NB4 (cell line): ENCODE data around the gene VAC14.

Experiments
- DNase-seq: peaks from one replicate; pipeline ENCODE4 v3.0.0; 2010; ENCODE audit warnings: low read depth
- H3K4me3 ChIP-seq: one replicate; pipeline ENCODE4 v1.5.1; 2011; ENCODE audit warnings: mild to moderate bottlenecking, low read depth, low read length, moderate library complexity
- CTCF ChIP-seq: IDR thresholded peaks from one replicate; pipeline ENCODE4 v1.5.1; 2012; ENCODE audit warnings: low read depth, low read length
- MAX ChIP-seq: IDR thresholded peaks from 2 replicates; pipeline ENCODE4 v1.6.1; 2011; ENCODE audit warnings: low read depth, low read length
- MYC ChIP-seq: IDR thresholded peaks from 2 replicates; pipeline ENCODE4 v1.6.1; 2011; ENCODE audit warnings: low read depth, low read length
- POLR2A ChIP-seq: IDR thresholded peaks from 2 replicates; pipeline ENCODE4 v1.6.1; 2011; ENCODE audit warnings: mild to moderate bottlenecking; ENCODE audit not compliant: insufficient read length; ENCODE audit errors: extremely low read depth

VAC14 gene

GRCh38 chr16:70659546-70659945, 141.4 kb downstream of the VAC14 start:
- no peak for DNase-seq
- no peak overlapping the region for H3K4me3 ChIP-seq
- no peak for TF ChIP-seq POLR2A
- TF ChIP-seq MAX, result no peak
- no peak for TF ChIP-seq CTCF
- TF ChIP-seq MYC, result no peak

GRCh38 chr16:70658921-70659320, 142.0 kb downstream of the VAC14 start:
- TF ChIP-seq MAX (no peak), MYC (no peak), POLR2A (no peak), CTCF (no peak)
- no peak overlapping the region for H3K4me3 ChIP-seq
- DNase-seq, result no peak

GRCh38 chr16:70657956-70658355, 143.0 kb downstream of the VAC14 start:
- TF ChIP-seq MAX (no peak), MYC (no peak), POLR2A (no peak), CTCF (no peak)
- no peak for DNase-seq
- no peak overlapping the region for H3K4me3 ChIP-seq

- no peak for TF ChIP-seq MYC
- TF ChIP-seq CTCF, result no peak
- TF ChIP-seq MAX, result no peak
- no peak for TF ChIP-seq POLR2A
- DNase-seq, result no peak
- H3K4me3 ChIP-seq, result no peak overlapping the region
Measured at GRCh38 chr16:70656712-70657263, 144.2 kb downstream of the VAC14 start.

- H3K4me3 ChIP-seq, result no peak overlapping the region
- TF ChIP-seq CTCF, result no peak
- TF ChIP-seq MYC, result no peak
- no peak for TF ChIP-seq POLR2A
- DNase-seq, result no peak
Measured at GRCh38 chr16:70656065-70656711, 144.8 kb downstream of the VAC14 start.
